HEK293T (cell line): Measurements from ENCODE around the gene HNRNPCL2.
"Not testable (repeated sequence)": the region's sequence is repeated elsewhere in the genome, so short reads cannot be mapped to it uniquely, and the experiment has no call there.

Source experiments
- ARNT ChIP-seq: fragments of 450-650 bp; IDR thresholded peaks from 2 replicates; pipeline ENCODE4 v1.6.1; 2017; ENCODE audit warnings: mild to moderate bottlenecking
- ELF4 ChIP-seq: fragments of 450-650 bp; IDR thresholded peaks from 2 replicates; pipeline ENCODE4 v1.6.1; 2017; ENCODE audit warnings: antibody characterized with exemption
- FOXA1 ChIP-seq: fragments of 450-650 bp; IDR thresholded peaks from 2 replicates; pipeline ENCODE4 v1.6.1; 2016; ENCODE audit warnings: mild to moderate bottlenecking
- FOXM1 ChIP-seq: fragments of 450-650 bp; IDR thresholded peaks from 2 replicates; pipeline ENCODE4 v1.6.1; 2017; ENCODE audit warnings: mild to moderate bottlenecking, borderline replicate concordance
- HDGF ChIP-seq: fragments of 450-650 bp; IDR thresholded peaks from 2 replicates; pipeline ENCODE4 v1.6.1; 2017; ENCODE audit warnings: antibody characterized with exemption, borderline replicate concordance
- SUZ12 ChIP-seq: fragments of 450-650 bp; IDR thresholded peaks from 2 replicates; pipeline ENCODE4 v1.6.1; 2016; ENCODE audit warnings: mild to moderate bottlenecking

DNA sequence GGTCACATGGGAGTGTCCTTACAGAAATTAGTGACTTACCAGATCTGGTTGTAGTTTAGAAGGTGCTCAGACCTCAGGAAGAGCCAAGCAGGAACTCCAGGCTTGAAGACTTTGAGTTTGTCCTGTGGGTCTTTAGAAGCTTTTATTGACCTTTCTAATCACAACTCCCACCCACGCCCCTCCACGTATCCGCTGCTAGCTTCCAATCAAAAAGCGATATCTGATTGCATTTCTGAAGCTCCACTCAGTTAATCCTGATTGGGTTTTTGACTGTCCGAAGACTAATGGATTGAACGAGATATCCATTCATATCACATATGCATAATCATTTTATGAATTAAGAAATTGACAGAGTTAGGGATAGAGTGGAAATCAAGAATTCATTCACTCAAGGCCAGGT is at the start of gene HNRNPCL2:
- not testable (repeated sequence) for TF ChIP-seq ARNT, FOXA1, SUZ12, HDGF, FOXM1, ELF4
